Caco-2 (cell line): ENCODE measurements around the gene OR52M1. TPM values are rescaled to one million over a fixed set of nuclear protein-coding genes. Genes with fewer than 3 reads are reported as not detected.
A peak's percentile ranks its signal among the peaks of the same experiment; 100 is the strongest.

Experiments used
- BruUV-seq: library from RNA; stranded (reverse); fragments of 400-500 nt; replicated peaks from 2 replicates; lab custom pipeline; 2021; lab: Mats Ljungman, UMichigan
- CTCF ChIA-PET: fragments of 300-600 bp; sonication (Branson Sonifier 250); formaldehyde crosslinking; loops from one replicate; lab custom pipeline; 2022; ENCODE audit warnings: antibody characterized with exemption; lab: Charles Lee
- POLR2A ChIA-PET: fragments of 300-600 bp; sonication (Branson Sonifier 250); formaldehyde crosslinking; loops from one replicate; lab custom pipeline; 2022; ENCODE audit warnings: antibody characterized with exemption; lab: Charles Lee
- DNase-seq, 2 experiments: peaks; one replicate each; pipeline versions ENCODE4 v3.0.0 to v3.0.0-alpha.2; 2020 to 2022
- H3K27me3 ChIP-seq: replicated peaks from 2 replicates; pipeline ENCODE4 v1.6.0; 2011; ENCODE audit warnings: low read length; ENCODE audit not compliant: control insufficient read depth, insufficient read depth
- H3K36me3 ChIP-seq: 2 replicates; pipeline ENCODE4 v1.5.1; 2011; ENCODE audit warnings: low read length; ENCODE audit not compliant: control insufficient read depth, insufficient read depth
- H3K4me1 ChIP-seq: fragments of 250-450 bp; sonication (Bioruptor Pico); 2 replicates; pipeline ENCODE4 v1.5.1; 2020; ENCODE audit warnings: mild to moderate bottlenecking
- H3K4me3 ChIP-seq: 2 replicates; pipeline ENCODE4 v1.5.1; 2011; ENCODE audit warnings: low read depth, mild to moderate bottlenecking, control low read depth, low read length
- H3K9me3 ChIP-seq: fragments of 250-450 bp; sonication (Bioruptor Pico); 2 replicates; pipeline ENCODE4 v1.5.1; 2020; ENCODE audit warnings: mild to moderate bottlenecking, moderate library complexity
- H3K27ac Mint-ChIP-seq: one replicate; pipeline ENCODE4 v1.8.0; 2022; ENCODE audit warnings: mixed read lengths; ENCODE audit not compliant: unreplicated experiment
- H3K27me3 Mint-ChIP-seq: one replicate; pipeline ENCODE4 v1.8.0; 2022; ENCODE audit warnings: mixed read lengths; ENCODE audit not compliant: insufficient read depth, unreplicated experiment
- H3K36me3 Mint-ChIP-seq: one replicate; pipeline ENCODE4 v1.8.0; 2022; ENCODE audit warnings: mild to moderate bottlenecking, mixed read lengths; ENCODE audit not compliant: insufficient read depth, unreplicated experiment
- H3K4me1 Mint-ChIP-seq: one replicate; pipeline ENCODE4 v1.8.0; 2022; ENCODE audit warnings: low read depth, mixed read lengths; ENCODE audit not compliant: unreplicated experiment
- H3K4me3 Mint-ChIP-seq: one replicate; pipeline ENCODE4 v1.8.0; 2022; ENCODE audit warnings: mild to moderate bottlenecking, moderate library complexity, mixed read lengths; ENCODE audit not compliant: unreplicated experiment
- H3K9me3 Mint-ChIP-seq: one replicate; pipeline ENCODE4 v1.8.0; 2022; ENCODE audit warnings: mixed read lengths; ENCODE audit not compliant: unreplicated experiment
- intact Hi-C: fragments of 100-400 bp; cut with micrococcal nuclease; formaldehyde crosslinking; loops from one replicate; pipeline ENCODE4 v1.10.0; 2022; ENCODE audit not compliant: unreplicated experiment
- total RNA-seq: library from RNA; stranded (reverse); gene quantifications from 2 replicates; pipeline ENCODE4 v1.2.3, GENCODE V29; 2022
- TF ChIP-seq, protein P1 (sequence below), 2 experiments: fragments of 200-600 bp in 1 of 2; IDR thresholded peaks; 1 replicate in 1 of 2; 2 replicates in 1 of 2; pipeline versions ENCODE4 v1.5.1 to v1.8.0; 2011 to 2022; ENCODE audit warnings: antibody characterized with exemption in 1 of 2, control low read depth in 1 of 2, inconsistent platforms in 1 of 2, low read depth in 1 of 2, low read length in 1 of 2, mild to moderate bottlenecking in 1 of 2, moderate library complexity in 1 of 2; ENCODE audit not compliant: insufficient read depth in 1 of 2, severe bottlenecking in 1 of 2, unreplicated experiment in 1 of 2

OR52M1 gene
- total RNA-seq, 1 experiment from 2014 or later = not detected

DNA sequence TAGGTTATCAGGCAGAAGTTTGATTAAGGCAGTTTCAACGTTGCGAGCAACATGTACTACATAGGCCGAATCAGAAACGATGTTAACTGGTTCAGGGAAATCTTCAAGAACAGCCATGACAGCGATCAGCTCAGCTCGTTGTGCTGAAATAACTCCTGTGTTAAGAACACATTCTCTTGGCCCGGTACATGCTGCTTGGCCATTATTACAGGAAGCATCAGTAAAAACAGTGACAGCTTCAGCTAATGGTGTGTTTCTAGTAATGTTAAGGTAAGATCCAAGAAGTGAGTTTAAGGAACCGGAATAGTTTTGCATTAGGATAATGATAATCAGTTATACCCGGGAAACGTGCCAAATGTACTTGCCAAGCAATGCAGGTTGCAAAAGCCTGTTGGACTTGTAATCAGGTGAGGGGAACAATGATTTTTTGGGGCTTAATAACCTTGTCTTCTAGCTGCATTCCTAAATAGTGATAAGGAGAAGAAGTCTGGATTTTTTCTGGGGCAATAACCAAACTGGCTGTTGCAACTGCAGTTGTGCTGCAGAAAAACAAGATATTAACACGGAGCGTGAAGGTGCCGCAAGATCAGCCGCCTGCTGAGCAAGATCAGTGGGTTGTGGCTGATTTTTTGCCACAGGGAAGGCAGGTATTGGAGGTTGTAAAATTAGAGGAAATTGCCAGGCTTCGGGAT, 48.3 kb upstream of the OR52M1 start:
- Mint-ChIP-seq H3K9me3 (peaks cover 2% of the 10 kb centered on the region), H3K4me1 (peaks cover 14% of the 10 kb centered on the region), H3K27me3 (peaks cover 8% of the 10 kb centered on the region), H3K27ac (no peak overlapping the region), H3K36me3 (no peaks in the 10 kb centered on the region), H3K4me3 (no peak overlapping the region)
- ChIA-PET POLR2A (no interaction called here), CTCF (interaction anchor here (1.8 kb wide), 1 partner anchor 309 kb away, joined by 5 read pairs; no protein-coding TSS in a partner anchor)
- TF ChIP-seq, protein P1, sequence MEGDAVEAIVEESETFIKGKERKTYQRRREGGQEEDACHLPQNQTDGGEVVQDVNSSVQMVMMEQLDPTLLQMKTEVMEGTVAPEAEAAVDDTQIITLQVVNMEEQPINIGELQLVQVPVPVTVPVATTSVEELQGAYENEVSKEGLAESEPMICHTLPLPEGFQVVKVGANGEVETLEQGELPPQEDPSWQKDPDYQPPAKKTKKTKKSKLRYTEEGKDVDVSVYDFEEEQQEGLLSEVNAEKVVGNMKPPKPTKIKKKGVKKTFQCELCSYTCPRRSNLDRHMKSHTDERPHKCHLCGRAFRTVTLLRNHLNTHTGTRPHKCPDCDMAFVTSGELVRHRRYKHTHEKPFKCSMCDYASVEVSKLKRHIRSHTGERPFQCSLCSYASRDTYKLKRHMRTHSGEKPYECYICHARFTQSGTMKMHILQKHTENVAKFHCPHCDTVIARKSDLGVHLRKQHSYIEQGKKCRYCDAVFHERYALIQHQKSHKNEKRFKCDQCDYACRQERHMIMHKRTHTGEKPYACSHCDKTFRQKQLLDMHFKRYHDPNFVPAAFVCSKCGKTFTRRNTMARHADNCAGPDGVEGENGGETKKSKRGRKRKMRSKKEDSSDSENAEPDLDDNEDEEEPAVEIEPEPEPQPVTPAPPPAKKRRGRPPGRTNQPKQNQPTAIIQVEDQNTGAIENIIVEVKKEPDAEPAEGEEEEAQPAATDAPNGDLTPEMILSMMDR (IDR thresholded peaks at IDR 0.05; ENCODE audit: insufficient read depth in 1 of 2, low read depth in 1 of 2, low read length in 1 of 2, severe bottlenecking in 1 of 2, unreplicated experiment in 1 of 2) = no peak
- intact Hi-C loops = no loop called here
- no peak for DNase-seq
- Histone ChIP-seq H3K27me3 (no peaks in the 10 kb centered on the region), H3K9me3 (no peaks in the 10 kb centered on the region), H3K4me1 (no peaks in the 10 kb centered on the region), H3K36me3 (no peaks in the 10 kb centered on the region), H3K4me3 (no peak overlapping the region)
- BruUV-seq = no TSS peak

DNA sequence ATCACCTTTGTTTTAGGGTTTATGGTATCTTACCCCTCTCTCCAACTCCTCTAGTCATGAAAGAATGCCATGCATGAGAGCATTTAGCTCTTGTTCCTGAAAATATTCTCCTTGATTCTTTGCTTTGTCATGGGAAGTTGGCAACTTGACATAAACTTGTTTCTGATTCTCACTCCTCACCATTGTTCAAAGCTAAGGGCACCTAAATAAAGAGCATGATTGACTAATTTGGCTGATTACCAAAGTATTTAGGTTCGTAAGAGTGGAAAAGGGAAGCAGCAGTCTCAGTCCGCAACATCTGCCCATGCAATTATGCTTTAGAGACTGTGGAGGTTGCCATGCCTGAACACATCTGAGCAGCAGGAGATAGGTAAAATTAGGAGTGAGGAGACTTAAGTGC, 36.1 kb upstream of the OR52M1 start:
- Mint-ChIP-seq H3K27me3 (peaks cover 13% of the 10 kb centered on the region), H3K9me3 (no peaks in the 10 kb centered on the region), H3K36me3 (no peaks in the 10 kb centered on the region), H3K27ac (peak overlapping the region; percentile 11), H3K4me1 (no peaks in the 10 kb centered on the region), H3K4me3 (no peak overlapping the region)
- ChIA-PET CTCF (interaction anchor here (1.1 kb wide), 1 partner anchor 31 kb away, joined by 3 read pairs; no protein-coding TSS in a partner anchor), POLR2A (no interaction called here)
- no peak overlapping the region for H3K4me3 ChIP-seq
- no peaks in the 10 kb centered on the region for H3K4me1 ChIP-seq
- TF ChIP-seq, protein P1 (IDR thresholded peaks at IDR 0.05; ENCODE audit: insufficient read depth in 1 of 2, low read depth in 1 of 2, low read length in 1 of 2, severe bottlenecking in 1 of 2, unreplicated experiment in 1 of 2) = no peak
- no peaks in the 10 kb centered on the region for H3K27me3 ChIP-seq
- no peaks in the 10 kb centered on the region for H3K9me3 ChIP-seq
- no TSS peak for BruUV-seq
- DNase-seq = no peak
- no peaks in the 10 kb centered on the region for H3K36me3 ChIP-seq
- intact Hi-C loops = no loop called here

DNA sequence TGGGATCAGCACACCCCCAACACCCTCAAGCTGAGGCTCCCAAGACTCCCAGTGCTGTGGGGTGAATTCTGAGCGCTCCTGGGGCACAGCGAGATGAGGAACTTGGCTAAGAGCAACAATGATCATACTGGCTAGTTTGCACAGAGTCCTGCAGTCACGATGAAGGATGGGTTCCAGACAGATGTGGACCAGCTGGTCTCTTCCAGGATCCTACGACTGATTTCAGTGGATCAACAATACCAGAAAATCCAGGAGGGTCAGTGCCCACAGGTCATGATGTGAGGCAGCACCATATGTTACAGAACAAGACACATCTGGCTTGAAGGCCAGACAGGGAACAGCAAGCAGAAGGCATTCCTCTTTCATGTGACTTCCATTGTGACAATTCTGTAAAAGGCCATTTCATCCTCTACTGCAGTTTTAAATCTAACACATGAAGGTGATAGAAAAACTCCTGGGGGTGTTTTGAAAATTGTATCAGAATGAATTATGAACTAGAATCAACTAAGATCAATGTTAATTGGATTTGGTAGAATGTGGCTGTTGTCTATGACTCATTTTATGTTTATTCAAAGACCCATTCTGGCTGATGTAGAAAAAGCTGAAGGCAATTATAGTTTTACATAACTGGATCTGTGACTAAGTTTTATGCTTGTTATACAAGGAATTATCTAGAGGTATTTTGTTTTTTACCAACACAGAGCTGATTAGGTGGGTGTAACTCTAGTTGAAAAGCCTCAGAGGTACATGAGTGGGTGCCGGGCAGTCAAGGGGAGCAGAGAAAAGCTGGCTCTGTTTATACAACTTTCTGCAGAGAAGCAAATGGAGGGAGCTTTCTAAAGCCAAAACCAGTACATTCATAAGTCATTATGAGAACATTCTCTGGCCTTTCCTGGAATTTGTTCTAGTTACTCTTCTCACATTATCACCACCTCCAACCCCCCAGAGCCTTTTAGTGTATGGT, 33.4 kb upstream of the OR52M1 start:
- H3K27me3 Mint-ChIP-seq = peaks cover 19% of the 10 kb centered on the region
- TF ChIP-seq, protein P1 (IDR thresholded peaks at IDR 0.05; ENCODE audit: insufficient read depth in 1 of 2, low read depth in 1 of 2, low read length in 1 of 2, severe bottlenecking in 1 of 2, unreplicated experiment in 1 of 2) = no peak

More for the DNA sequence above, 33.4 kb upstream of the OR52M1 start:
- Mint-ChIP-seq H3K4me3 (no peak overlapping the region), H3K27ac (no peak overlapping the region), H3K4me1 (no peaks in the 10 kb centered on the region), H3K36me3 (no peaks in the 10 kb centered on the region), H3K9me3 (no peaks in the 10 kb centered on the region)
- Histone ChIP-seq H3K36me3 (no peaks in the 10 kb centered on the region), H3K9me3 (no peaks in the 10 kb centered on the region), H3K4me3 (no peak overlapping the region), H3K4me1 (no peaks in the 10 kb centered on the region), H3K27me3 (no peaks in the 10 kb centered on the region)
- POLR2A ChIA-PET = no interaction called here
- DNase-seq = no peak
- no TSS peak for BruUV-seq
- intact Hi-C loops = no loop called here
- CTCF ChIA-PET = no interaction called here
